ENCODE results near the gene TLE3.

TLE3 gene

GRCh38 chr15:70001859-70002258 is 95.9 kb downstream of the TLE3 start:
- DNase-seq (ENCODE audit: low read depth) = no peak

DNA sequence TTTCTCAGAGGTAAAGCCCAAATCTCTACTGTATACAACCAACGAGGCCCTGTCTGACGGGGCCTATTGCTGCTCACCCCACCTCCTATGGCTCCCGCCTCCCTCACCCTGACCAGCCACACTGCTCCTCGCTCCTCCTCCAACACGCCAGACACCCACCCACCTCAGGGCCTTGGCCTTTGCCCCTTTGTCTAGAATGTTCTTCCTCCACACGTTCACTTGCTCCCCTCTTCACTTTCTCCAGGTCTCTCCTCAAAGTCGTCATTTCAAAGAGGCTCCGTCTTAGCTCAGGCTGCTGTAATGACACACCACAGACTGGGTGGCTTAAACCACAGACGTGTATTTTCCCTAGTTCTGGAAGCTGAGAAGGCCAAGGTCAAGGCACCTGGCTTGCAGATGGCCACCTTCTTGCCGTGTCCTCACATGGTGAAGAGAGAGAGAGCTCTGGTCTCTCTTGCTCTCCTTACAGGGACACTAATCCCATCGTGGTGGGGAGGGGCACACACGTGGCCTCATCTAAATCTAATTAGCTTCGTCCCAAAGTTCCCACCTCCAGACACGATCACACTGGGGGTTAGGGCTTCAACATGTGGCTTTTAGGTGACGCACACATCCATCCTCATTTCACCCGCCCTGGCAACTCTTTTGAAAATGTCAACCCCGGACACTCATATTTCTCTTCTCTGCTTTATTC is 98.2 kb downstream of the TLE3 start:
- DNase-seq (ENCODE audit: low read depth) = no peak

DNA sequence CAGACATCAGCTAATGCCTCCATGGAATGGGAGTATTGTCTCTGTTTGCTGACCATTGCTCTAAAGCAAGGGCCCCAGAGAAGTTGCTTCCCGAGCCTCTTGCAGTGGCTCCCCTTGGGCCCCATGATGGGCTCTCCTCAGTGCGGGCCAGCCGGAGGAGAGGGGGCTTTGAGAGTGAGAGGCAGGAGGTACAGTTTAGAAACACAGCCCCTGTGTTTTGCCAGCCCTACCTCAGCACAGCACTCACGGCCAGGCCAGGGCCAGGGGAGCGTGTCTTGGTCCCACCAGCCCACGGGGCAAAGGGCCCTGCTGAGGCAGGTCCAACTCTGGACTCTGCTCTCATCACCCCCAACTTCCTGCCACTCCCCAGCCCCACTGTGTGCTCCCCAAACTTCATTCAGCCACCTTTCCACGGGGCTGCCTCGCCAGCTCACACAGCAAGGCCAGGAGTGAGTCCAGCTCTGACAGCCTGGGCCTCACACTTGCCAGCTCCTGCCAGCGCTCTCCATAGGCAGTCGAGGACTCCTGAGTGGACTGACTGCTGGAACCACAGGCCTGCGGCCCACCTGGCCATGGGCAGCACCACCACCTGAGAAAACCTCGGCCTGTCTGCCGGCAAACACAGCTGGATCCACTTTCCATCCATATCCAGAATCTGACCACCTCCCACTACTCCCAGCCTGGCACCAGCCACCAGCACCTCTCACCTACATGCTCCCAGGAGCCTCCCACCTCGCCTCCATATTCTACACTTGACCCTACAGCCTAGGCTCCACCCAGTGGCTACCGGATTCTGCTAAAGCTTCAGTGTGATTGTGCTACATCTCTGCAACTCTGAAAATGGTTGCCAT is 99.0 kb downstream of the TLE3 start:
- no peak for DNase-seq (ENCODE audit: low read depth)

DNA sequence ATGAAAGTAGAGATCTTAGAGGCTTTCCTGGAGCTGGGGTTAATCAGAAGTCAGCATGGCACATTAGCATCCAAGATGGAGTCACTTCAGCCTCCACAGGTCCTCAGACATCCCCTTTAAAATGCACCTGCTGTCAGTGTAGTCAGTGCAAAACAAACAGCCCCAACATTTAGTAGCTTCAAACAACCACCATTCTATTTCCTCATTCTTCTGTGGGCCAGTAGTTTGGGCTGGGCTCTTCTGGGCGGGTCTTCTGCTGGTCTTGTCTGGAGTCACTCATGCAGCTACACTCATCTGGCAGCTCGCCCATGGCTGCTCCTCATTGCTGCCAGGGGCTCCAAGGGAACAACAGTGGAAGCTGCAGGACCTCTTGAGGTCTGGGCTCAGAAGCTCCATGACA is 99.9 kb downstream of the TLE3 start:
- no peak for DNase-seq (ENCODE audit: low read depth)

Measured in stimulated activated CD8-positive, alpha-beta memory T cell treated with anti-CD3 and anti-CD28 coated beads, Interleukin-12 subunit alpha, Interleukin-12 subunit beta, amount 100 ng/mL, for 4 hours (primary cell).